Muscle of back (tissue), 11 donors: Measurements from ENCODE around the gene COL20A1. TPM values are rescaled to one million over a fixed set of nuclear protein-coding genes. Genes with fewer than 3 reads are reported as not detected.

Experiments used
- DNase-seq, 3 donors: peaks; one replicate each; pipeline versions ENCODE4 v3.0.0 to v3.0.0-alpha.2; 2013
- polyA plus RNA-seq, 10 donors: library from polyadenylated mRNA; unstranded; fragments of 120-200 nt; gene quantifications; one replicate each; pipeline ENCODE4 v1.2.1, GENCODE V29; 2013; ENCODE audit not compliant: insufficient read length in 10 of 10

Gene COL20A1
- polyA plus RNA-seq, 10 donors = 4.2 to 17.0 (median 8.0) TPM

- DNase-seq = no peak
Measured at GRCh38 chr20:63319164-63320040, 26.4 kb downstream of the COL20A1 start.

GRCh38 chr20:63320041-63320511, 27.1 kb downstream of the COL20A1 start:
- DNase-seq = no peak

GRCh38 chr20:63320616-63321147, 27.7 kb downstream of the COL20A1 start:
- DNase-seq = no peak

GRCh38 chr20:63321148-63321831, 28.3 kb downstream of the COL20A1 start:
- peak in 2 of 3 donors; percentile 55 to 82 for DNase-seq

GRCh38 chr20:63322146-63322932, 29.4 kb downstream of the COL20A1 start:
- DNase-seq = no peak

GRCh38 chr20:63322933-63323273, 29.9 kb downstream of the COL20A1 start:
- no peak for DNase-seq

GRCh38 chr20:63323357-63323981, 30.5 kb downstream of the COL20A1 start:
- DNase-seq = peak; percentile 18 to 75 (median 54)

- no peak for DNase-seq
Measured at GRCh38 chr20:63325021-63325471, 32.1 kb downstream of the COL20A1 start.

GRCh38 chr20:63325554-63326313, 32.7 kb downstream of the COL20A1 start:
- no peak for DNase-seq

GRCh38 chr20:63326314-63327230, 33.6 kb downstream of the COL20A1 start:
- DNase-seq = no peak

- DNase-seq = no peak
Measured at GRCh38 chr20:63327231-63327745, 34.3 kb downstream of the COL20A1 start.

GRCh38 chr20:63328026-63328700, 35.2 kb downstream of the COL20A1 start:
- no peak for DNase-seq

- no peak for DNase-seq
Measured at GRCh38 chr20:63328718-63329275, 35.8 kb downstream of the COL20A1 start.

- DNase-seq = no peak
Measured at GRCh38 chr20:63329331-63330083, 36.5 kb downstream of the COL20A1 start.

GRCh38 chr20:63330084-63330760, 37.2 kb downstream of the COL20A1 start:
- DNase-seq = peak in 1 of 3 donors; percentile 47

- no peak for DNase-seq
Measured at GRCh38 chr20:63330940-63331339, 38.0 kb downstream of the COL20A1 start.
